Mesenteric fat pad (tissue), 1 donor: ENCODE measurements around the gene RNU7-1. TPM values are rescaled to one million over a fixed set of nuclear protein-coding genes. Genes with fewer than 3 reads are reported as not detected.

Experiments
- DNase-seq: peaks from one replicate; pipeline ENCODE4 v3.0.0-alpha.2; 2020; ENCODE audit warnings: low spot score
- microRNA-seq: library from miRNA; unstranded; fragments of <30 nt; microRNA quantifications from one replicate; pipeline ENCODE4 v1.2.0, GENCODE V29; 2020; ENCODE audit warnings: borderline number of aligned reads
- total RNA-seq: library from RNA; stranded (reverse); fragmentation: NEBNext Ultra II Directional; extraction: Animal tissue kit (Norgen Biotek cat#: 25700); gene quantifications from one replicate; pipeline ENCODE4 v1.2.1, GENCODE V29; 2021
- donor health status: DM: yes; HTN: yes; CAD: no.

RNU7-1 gene
- total RNA-seq, 1 donor from 2014 or later: not detected

DNA sequence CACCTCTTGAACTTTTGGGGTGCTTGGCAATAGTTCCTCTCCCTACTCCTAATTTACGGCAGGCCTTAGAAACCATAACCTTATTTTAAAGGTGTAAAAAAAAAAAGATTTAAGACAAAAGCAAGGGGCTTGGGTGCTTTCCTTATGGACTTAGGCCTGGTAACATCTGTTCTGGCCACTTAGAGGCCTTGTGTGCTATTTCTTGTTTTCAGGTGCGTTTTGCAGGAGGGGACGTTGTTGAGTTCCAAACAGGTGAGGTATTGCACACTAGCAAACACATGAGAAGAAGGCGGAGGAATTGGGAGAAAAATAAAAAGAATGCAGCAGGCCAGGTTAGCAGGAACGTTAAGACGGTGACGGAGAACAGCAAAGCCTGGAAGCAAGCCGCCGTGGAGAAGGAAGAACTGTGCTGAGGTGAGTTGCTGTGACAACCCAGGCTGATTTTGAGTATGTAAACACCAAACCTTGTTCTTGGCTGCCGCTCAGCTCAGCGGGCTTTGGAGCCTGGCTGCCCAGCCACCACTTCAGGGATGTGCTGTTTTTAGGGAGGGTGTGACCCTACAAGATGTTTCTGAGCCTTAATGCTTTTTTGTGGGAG lies 44.4 kb downstream of the RNU7-1 start:
- DNase-seq: no peak

Small RNAs within 50 kb of the gene (microRNA-seq; reads per million reads assigned to microRNA genes)
- gene MIR141 (34.9 reads per million, percentile 30 among the genes with 10 or more reads in this experiment), gene MIR200C (567 reads per million, percentile 72 among the genes with 10 or more reads in this experiment)

Other genes with a start within 250 kb of the RNU7-1 start
- gene PIANP, start 243.0 kb upstream of the RNU7-1 start, total RNA-seq: 0.16 TPM
- gene COPS7A, start 219.8 kb upstream of the RNU7-1 start, total RNA-seq: 57.5 TPM
- gene MLF2, start 190.7 kb upstream of the RNU7-1 start, total RNA-seq: 145 TPM
- gene PTMS, start 177.5 kb upstream of the RNU7-1 start, total RNA-seq: 161 TPM
- 1.3 TPM for gene LAG3, start 171.3 kb upstream of the RNU7-1 start, total RNA-seq
- 31.3 TPM for gene CD4, start 154.3 kb upstream of the RNU7-1 start, total RNA-seq
- gene GPR162, start 122.0 kb upstream of the RNU7-1 start, total RNA-seq: 7.0 TPM
- gene P3H3, start 115.4 kb upstream of the RNU7-1 start, total RNA-seq: 11.1 TPM
- 1.2 TPM for gene GNB3, start 102.9 kb upstream of the RNU7-1 start, total RNA-seq
- 0.16 TPM for gene CDCA3, start 92.5 kb upstream of the RNU7-1 start, total RNA-seq
- gene USP5, start 91.7 kb upstream of the RNU7-1 start, total RNA-seq: 74.8 TPM
- 383 TPM for gene TPI1, start 76.3 kb upstream of the RNU7-1 start, total RNA-seq
- 4.6 TPM for gene SPSB2, start 70.5 kb upstream of the RNU7-1 start, total RNA-seq
- gene LRRC23, start 39.0 kb upstream of the RNU7-1 start, total RNA-seq: 4.2 TPM
- 5.3 TPM for gene ENO2, start 29.2 kb upstream of the RNU7-1 start, total RNA-seq
- gene ATN1, start 15.9 kb upstream of the RNU7-1 start, total RNA-seq: 148 TPM
- gene C12orf57, start 206 bp downstream of the RNU7-1 start, total RNA-seq: 125 TPM
- 47.2 TPM for gene PTPN6, start 7.5 kb downstream of the RNU7-1 start, total RNA-seq
- 143 TPM for gene PHB2, start 26.8 kb downstream of the RNU7-1 start, total RNA-seq
- gene EMG1, start 27.1 kb downstream of the RNU7-1 start, total RNA-seq: 44.3 TPM
- 60.1 TPM for gene LPCAT3, start 74.7 kb downstream of the RNU7-1 start, total RNA-seq
- 593 TPM for gene C1S, start 116.9 kb downstream of the RNU7-1 start, total RNA-seq
- gene C1R, start 148.6 kb downstream of the RNU7-1 start, total RNA-seq: 789 TPM
- 68.8 TPM for gene C1RL, start 165.4 kb downstream of the RNU7-1 start, total RNA-seq
- gene RBP5, start 185.1 kb downstream of the RNU7-1 start, total RNA-seq: 1.1 TPM
- gene CLSTN3, start 186.6 kb downstream of the RNU7-1 start, total RNA-seq: 15.4 TPM
- 56.5 TPM for gene PEX5, start 245.9 kb downstream of the RNU7-1 start, total RNA-seq